HCT116 (cell line): ENCODE measurements around the gene EHD4.

Experiments
- CBX3 ChIP-seq: IDR thresholded peaks from 2 replicates; pipeline ENCODE4 v1.6.1; 2012; ENCODE audit warnings: low read depth
- CEBPB ChIP-seq: IDR thresholded peaks from 2 replicates; pipeline ENCODE4 v1.6.1; 2012; ENCODE audit warnings: low read depth
- CTCF ChIP-seq, 3 experiments: fragments of 200-600 bp in 1 of 3; sonication (generic) in 1 of 3; IDR thresholded peaks in 2 of 3; conservative IDR thresholded peaks in 1 of 3; 2 replicates each; pipeline ENCODE4 v1.5.1; 2012 to 2017; ENCODE audit warnings: low read depth in 2 of 3, low read length in 2 of 3, antibody characterized with exemption in 1 of 3, borderline replicate concordance in 1 of 3, control low read depth in 1 of 3, mild to moderate bottlenecking in 1 of 3, mixed read lengths in 1 of 3, mixed run types in 1 of 3, moderate library complexity in 1 of 3; ENCODE audit not compliant: insufficient read depth in 1 of 3
- EZH2 ChIP-seq: fragments of 200-600 bp; sonication (generic); IDR thresholded peaks from 2 replicates; pipeline ENCODE4 v1.6.1; 2017; ENCODE audit warnings: antibody characterized with exemption, mixed run types
- POLR2A ChIP-seq: IDR thresholded peaks from 2 replicates; pipeline ENCODE4 v1.7.0; 2011; ENCODE audit warnings: borderline replicate concordance; ENCODE audit not compliant: insufficient read depth, insufficient read length; ENCODE audit errors: extremely low read depth

GRCh38 chr15:41849204-41849603 is 123.2 kb downstream of the EHD4 start:
- TF ChIP-seq POLR2A (no peak), CBX3 (no peak), EZH2 (no peak), CTCF (IDR thresholded peaks at IDR 0.05 in 2 of 3, conservative IDR thresholded peaks at IDR 0.05 in 1 of 3; ENCODE audit: borderline replicate concordance in 1 of 3, insufficient read depth in 1 of 3, low read depth in 2 of 3, low read length in 2 of 3) (no peak), CEBPB (no peak)
